ENCODE data around the gene KRT7.

Gene KRT7

GRCh38 chr12:52211716-52212585 is 21.1 kb upstream of the KRT7 start:
- DNase-seq (ENCODE audit: low read depth, low spot score) = no peak

- no peak for DNase-seq (ENCODE audit: low read depth, low spot score)
Observed at GRCh38 chr12:52212701-52213563, 20.1 kb upstream of the KRT7 start.

- no peak for DNase-seq (ENCODE audit: low read depth, low spot score)
Observed at GRCh38 chr12:52213564-52214420, 19.3 kb upstream of the KRT7 start.

- DNase-seq (ENCODE audit: low read depth, low spot score) = no peak
Observed at GRCh38 chr12:52214421-52214802, 18.6 kb upstream of the KRT7 start.

- no peak for DNase-seq (ENCODE audit: low read depth, low spot score)
Observed at GRCh38 chr12:52215587-52216031, 17.4 kb upstream of the KRT7 start.

GRCh38 chr12:52216100-52216499 is 16.9 kb upstream of the KRT7 start:
- no peak for DNase-seq (ENCODE audit: low read depth, low spot score)

- no peak for DNase-seq (ENCODE audit: low read depth, low spot score)
Observed at GRCh38 chr12:52216807-52217206, 16.2 kb upstream of the KRT7 start.

- DNase-seq (ENCODE audit: low read depth, low spot score) = no peak
Observed at GRCh38 chr12:52217223-52217622, 15.8 kb upstream of the KRT7 start.

- no peak for DNase-seq (ENCODE audit: low read depth, low spot score)
Observed at GRCh38 chr12:52218001-52218400, 15.0 kb upstream of the KRT7 start.

GRCh38 chr12:52220477-52220876 is 12.6 kb upstream of the KRT7 start:
- DNase-seq (ENCODE audit: low read depth, low spot score) = no peak

GRCh38 chr12:52221070-52221781 is 11.8 kb upstream of the KRT7 start:
- no peak for DNase-seq (ENCODE audit: low read depth, low spot score)

GRCh38 chr12:52221912-52222457 is 11.1 kb upstream of the KRT7 start:
- DNase-seq (ENCODE audit: low read depth, low spot score) = no peak

GRCh38 chr12:52222692-52223091 is 10.4 kb upstream of the KRT7 start:
- DNase-seq (ENCODE audit: low read depth, low spot score) = no peak

GRCh38 chr12:52223406-52224039 is 9.5 kb upstream of the KRT7 start:
- DNase-seq (ENCODE audit: low read depth, low spot score) = no peak

- DNase-seq (ENCODE audit: low read depth, low spot score) = no peak
Observed at GRCh38 chr12:52224151-52224550, 8.9 kb upstream of the KRT7 start.

- DNase-seq (ENCODE audit: low read depth, low spot score) = no peak
Observed at GRCh38 chr12:52225752-52226151, 7.3 kb upstream of the KRT7 start.

- no peak for DNase-seq (ENCODE audit: low read depth, low spot score)
Observed at GRCh38 chr12:52226446-52226845, 6.6 kb upstream of the KRT7 start.

- DNase-seq (ENCODE audit: low read depth, low spot score) = no peak
Observed at GRCh38 chr12:52227606-52228166, 5.4 kb upstream of the KRT7 start.

- no peak for DNase-seq (ENCODE audit: low read depth, low spot score)
Observed at GRCh38 chr12:52228366-52228765, 4.7 kb upstream of the KRT7 start.

- no peak for DNase-seq (ENCODE audit: low read depth, low spot score)
Observed at GRCh38 chr12:52228931-52229330, 4.1 kb upstream of the KRT7 start.

Measured in activated CD4-positive, CD25-positive, alpha-beta regulatory T cell treated with anti-CD3 and anti-CD28 coated beads, Interleukin-2, amount 50 U/mL, for 16 hours (primary cell).